ENCODE results near the gene ACOT13.

ACOT13 gene

GRCh38 chr6:24744911-24745310 is 78.0 kb downstream of the ACOT13 start:
- TF ChIP-seq TAF1 (IDR thresholded peaks at IDR 0.05; ENCODE audit: borderline replicate concordance, insufficient read depth, low read length) (no peak), REST (IDR thresholded peaks at IDR 0.05; ENCODE audit: insufficient read depth in 1 of 2, low read depth in 2 of 2, low read length in 2 of 2) (no peak), FOXP2 (optimal IDR thresholded peaks at IDR 0.05; ENCODE audit: borderline replicate concordance, extremely low read depth, extremely low read length, insufficient read depth) (no peak), SIN3A (IDR thresholded peaks at IDR 0.05; ENCODE audit: borderline replicate concordance, insufficient read depth, low read length) (no peak), POLR2AphosphoS5 (IDR thresholded peaks at IDR 0.05; ENCODE audit: low read depth, low read length) (no peak)

- TF ChIP-seq POLR2AphosphoS5 (IDR thresholded peaks at IDR 0.05; ENCODE audit: low read depth, low read length), result no peak
- no peak for TF ChIP-seq REST (IDR thresholded peaks at IDR 0.05; ENCODE audit: insufficient read depth in 1 of 2, low read depth in 2 of 2, low read length in 2 of 2)
- no peak for TF ChIP-seq TAF1 (IDR thresholded peaks at IDR 0.05; ENCODE audit: borderline replicate concordance, insufficient read depth, low read length)
- TF ChIP-seq SIN3A (IDR thresholded peaks at IDR 0.05; ENCODE audit: borderline replicate concordance, insufficient read depth, low read length), result no peak
- TF ChIP-seq FOXP2 (optimal IDR thresholded peaks at IDR 0.05; ENCODE audit: borderline replicate concordance, extremely low read depth, extremely low read length, insufficient read depth), result no peak
These were observed 82.4 kb downstream of the ACOT13 start for GRCh38 chr6:24749297-24749696.

- no peak for TF ChIP-seq TAF1 (IDR thresholded peaks at IDR 0.05; ENCODE audit: borderline replicate concordance, insufficient read depth, low read length)
- no peak for TF ChIP-seq SIN3A (IDR thresholded peaks at IDR 0.05; ENCODE audit: borderline replicate concordance, insufficient read depth, low read length)
These were observed 85.6 kb downstream of the ACOT13 start for GRCh38 chr6:24752503-24752902.

GRCh38 chr6:24752917-24753492 is 86.1 kb downstream of the ACOT13 start:
- TF ChIP-seq SIN3A (IDR thresholded peaks at IDR 0.05; ENCODE audit: borderline replicate concordance, insufficient read depth, low read length) (no peak), TAF1 (IDR thresholded peaks at IDR 0.05; ENCODE audit: borderline replicate concordance, insufficient read depth, low read length) (no peak), FOXP2 (optimal IDR thresholded peaks at IDR 0.05; ENCODE audit: borderline replicate concordance, extremely low read depth, extremely low read length, insufficient read depth) (no peak), REST (IDR thresholded peaks at IDR 0.05; ENCODE audit: insufficient read depth in 1 of 2, low read depth in 2 of 2, low read length in 2 of 2) (no peak), POLR2AphosphoS5 (IDR thresholded peaks at IDR 0.05; ENCODE audit: low read depth, low read length) (no peak)

GRCh38 chr6:24753545-24753944 is 86.7 kb downstream of the ACOT13 start:
- TF ChIP-seq TAF1 (IDR thresholded peaks at IDR 0.05; ENCODE audit: borderline replicate concordance, insufficient read depth, low read length) (no peak), POLR2AphosphoS5 (IDR thresholded peaks at IDR 0.05; ENCODE audit: low read depth, low read length) (no peak), FOXP2 (optimal IDR thresholded peaks at IDR 0.05; ENCODE audit: borderline replicate concordance, extremely low read depth, extremely low read length, insufficient read depth) (no peak), REST (IDR thresholded peaks at IDR 0.05; ENCODE audit: insufficient read depth in 1 of 2, low read depth in 2 of 2, low read length in 2 of 2) (no peak), SIN3A (IDR thresholded peaks at IDR 0.05; ENCODE audit: borderline replicate concordance, insufficient read depth, low read length) (no peak)
